AG08395 (cell line): ENCODE results near the gene ZNF268.
"Not testable (repeated sequence)": the region's sequence is repeated elsewhere in the genome, so short reads cannot be mapped to it uniquely, and the experiment has no call there.

Experiments used
- DNase-seq: peaks from one replicate; pipeline ENCODE4 v3.0.0; 2012; ENCODE audit warnings: mixed read lengths, low spot score

Gene ZNF268

GRCh38 chr12:133227281-133227852, 46.1 kb downstream of the ZNF268 start:
- no peak for DNase-seq

GRCh38 chr12:133231001-133231400, 49.7 kb downstream of the ZNF268 start:
- DNase-seq, result no peak

- DNase-seq, result no peak
Measured at GRCh38 chr12:133233006-133233405, 51.7 kb downstream of the ZNF268 start.

- no peak for DNase-seq
Measured at GRCh38 chr12:133233993-133234564, 52.8 kb downstream of the ZNF268 start.

- DNase-seq, result no peak
Measured at GRCh38 chr12:133234971-133235370, 53.7 kb downstream of the ZNF268 start.

- no peak for DNase-seq
Measured at GRCh38 chr12:133235401-133236112, 54.3 kb downstream of the ZNF268 start, which contains the start of gene ANHX. Gene ANHX (minus strand): TSS chr12:133235877. CDS start chr12:133234356, 1,521 bp downstream.

GRCh38 chr12:133236144-133236543, 54.8 kb downstream of the ZNF268 start:
- no peak for DNase-seq

- DNase-seq, result no peak
Measured at GRCh38 chr12:133236556-133236955, 55.3 kb downstream of the ZNF268 start.

- no peak for DNase-seq
Measured at GRCh38 chr12:133251732-133252131, 70.4 kb downstream of the ZNF268 start.

GRCh38 chr12:133255833-133256232, 74.5 kb downstream of the ZNF268 start:
- not testable (repeated sequence) for DNase-seq

- DNase-seq, result no peak
Measured at GRCh38 chr12:133256321-133256720, 75.0 kb downstream of the ZNF268 start.

- DNase-seq, result no peak
Measured at GRCh38 chr12:133264173-133264572, 82.9 kb downstream of the ZNF268 start.
